ENCODE data around the gene LMF1.

DNA sequence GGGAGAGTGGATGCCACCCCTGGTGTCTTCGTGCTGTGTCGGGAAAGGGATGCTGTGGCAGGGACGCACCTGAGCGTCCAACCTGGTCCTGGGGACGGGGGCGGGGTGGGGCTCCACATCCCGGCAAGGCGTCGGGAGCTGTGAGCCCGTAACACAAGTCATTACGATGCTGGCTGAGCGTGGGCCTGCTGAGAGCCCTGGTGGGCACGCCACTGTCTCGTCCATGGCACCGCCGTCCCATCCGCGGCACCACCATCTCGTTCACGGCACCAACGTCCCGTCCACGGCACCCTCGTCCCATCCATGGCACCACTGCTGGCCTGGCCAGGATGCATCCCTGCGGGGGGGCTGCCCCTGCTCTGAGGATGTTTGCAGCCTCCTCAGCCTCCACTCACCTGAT lies 146.2 kb downstream of the LMF1 start:
- TF ChIP-seq SIN3A (IDR thresholded peaks at IDR 0.05; ENCODE audit: borderline replicate concordance, insufficient read depth, low read length): no peak
- TF ChIP-seq, protein P1, sequence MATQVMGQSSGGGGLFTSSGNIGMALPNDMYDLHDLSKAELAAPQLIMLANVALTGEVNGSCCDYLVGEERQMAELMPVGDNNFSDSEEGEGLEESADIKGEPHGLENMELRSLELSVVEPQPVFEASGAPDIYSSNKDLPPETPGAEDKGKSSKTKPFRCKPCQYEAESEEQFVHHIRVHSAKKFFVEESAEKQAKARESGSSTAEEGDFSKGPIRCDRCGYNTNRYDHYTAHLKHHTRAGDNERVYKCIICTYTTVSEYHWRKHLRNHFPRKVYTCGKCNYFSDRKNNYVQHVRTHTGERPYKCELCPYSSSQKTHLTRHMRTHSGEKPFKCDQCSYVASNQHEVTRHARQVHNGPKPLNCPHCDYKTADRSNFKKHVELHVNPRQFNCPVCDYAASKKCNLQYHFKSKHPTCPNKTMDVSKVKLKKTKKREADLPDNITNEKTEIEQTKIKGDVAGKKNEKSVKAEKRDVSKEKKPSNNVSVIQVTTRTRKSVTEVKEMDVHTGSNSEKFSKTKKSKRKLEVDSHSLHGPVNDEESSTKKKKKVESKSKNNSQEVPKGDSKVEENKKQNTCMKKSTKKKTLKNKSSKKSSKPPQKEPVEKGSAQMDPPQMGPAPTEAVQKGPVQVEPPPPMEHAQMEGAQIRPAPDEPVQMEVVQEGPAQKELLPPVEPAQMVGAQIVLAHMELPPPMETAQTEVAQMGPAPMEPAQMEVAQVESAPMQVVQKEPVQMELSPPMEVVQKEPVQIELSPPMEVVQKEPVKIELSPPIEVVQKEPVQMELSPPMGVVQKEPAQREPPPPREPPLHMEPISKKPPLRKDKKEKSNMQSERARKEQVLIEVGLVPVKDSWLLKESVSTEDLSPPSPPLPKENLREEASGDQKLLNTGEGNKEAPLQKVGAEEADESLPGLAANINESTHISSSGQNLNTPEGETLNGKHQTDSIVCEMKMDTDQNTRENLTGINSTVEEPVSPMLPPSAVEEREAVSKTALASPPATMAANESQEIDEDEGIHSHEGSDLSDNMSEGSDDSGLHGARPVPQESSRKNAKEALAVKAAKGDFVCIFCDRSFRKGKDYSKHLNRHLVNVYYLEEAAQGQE (IDR thresholded peaks at IDR 0.05; ENCODE audit: insufficient read depth in 1 of 2, low read depth in 2 of 2, low read length in 2 of 2): no peak
- TF ChIP-seq TAF1 (IDR thresholded peaks at IDR 0.05; ENCODE audit: borderline replicate concordance, insufficient read depth, low read length): no peak
- TF ChIP-seq POLR2AphosphoS5 (IDR thresholded peaks at IDR 0.05; ENCODE audit: low read depth, low read length): no peak

All from PFSK-1 (cell line).